ENCODE data around the gene TGIF1. TPM values are rescaled to one million over a fixed set of nuclear protein-coding genes. Genes with fewer than 3 reads are reported as not detected.
A peak's percentile ranks its signal among the peaks of the same experiment; 100 is the strongest.

Gene TGIF1
- total RNA-seq, 1 donor from 2014 or later, result 261 TPM

DNA sequence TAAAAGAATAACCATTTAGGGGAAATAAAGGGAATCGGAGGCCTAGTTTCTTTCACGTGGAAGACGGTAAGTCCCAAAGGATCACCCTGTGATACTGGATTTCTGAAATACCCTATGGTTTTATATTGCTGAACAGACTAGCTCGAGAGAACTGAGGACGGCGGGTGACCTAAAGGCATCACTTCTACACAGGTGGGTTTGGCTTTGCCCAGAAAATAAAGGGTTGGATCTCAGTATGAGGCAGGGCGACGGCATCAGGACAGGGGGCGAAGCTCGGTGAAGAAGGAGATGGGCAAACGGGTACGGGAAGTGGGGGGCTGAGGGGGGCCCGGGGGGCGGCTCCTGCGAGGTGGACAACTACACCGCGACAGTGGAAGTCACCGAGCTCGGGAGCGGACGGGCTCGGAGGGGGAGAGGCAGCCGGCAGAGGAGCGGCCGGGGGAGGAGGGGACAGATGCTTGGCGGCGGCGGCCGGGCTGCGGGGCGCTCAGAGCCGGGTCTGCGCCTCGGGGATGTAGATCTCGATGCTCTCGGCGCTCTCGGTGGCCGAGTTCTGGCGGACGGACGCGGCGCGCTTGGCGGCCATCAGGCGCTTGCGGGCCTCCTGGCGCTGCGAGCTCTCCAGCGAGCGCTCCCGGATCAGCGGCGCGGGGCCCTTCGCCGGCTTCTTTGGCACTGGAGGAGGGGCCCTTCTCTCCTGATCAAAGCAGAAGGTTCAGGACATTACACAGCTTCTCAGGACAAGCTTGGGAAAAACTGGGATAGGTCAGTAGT lies 48.9 kb downstream of the TGIF1 start:
- Histone ChIP-seq H3K9ac (no peak overlapping the region), H3K4me2 (peak overlapping the region; percentile 89), H3K79me2 (ENCODE audit: low read depth) (no peaks in the 10 kb centered on the region), H3K4me3 (peak overlapping the region; percentile 50), H3K27me3 (peaks cover 28% of the 10 kb centered on the region), H3K36me3 (no peaks in the 10 kb centered on the region), H4K20me1 (ENCODE audit: low read depth) (no peaks in the 10 kb centered on the region), H3K9me3 (ENCODE audit: low read depth) (no peaks in the 10 kb centered on the region), H3K4me1 (peaks cover 28% of the 10 kb centered on the region), H2AFZ (replicated peaks) (peak overlapping the region; percentile 87), H3F3A (ENCODE audit: low read depth) (peaks cover 30% of the 10 kb centered on the region), H3K27ac (no peak overlapping the region)
- H3K36me3 Mint-ChIP-seq, result no peaks in the 10 kb centered on the region
- H3K4me3 Mint-ChIP-seq, result peak overlapping the region; percentile 86
- peak overlapping the region; percentile 16 for H3K27ac Mint-ChIP-seq
- H3K4me1 Mint-ChIP-seq, result peaks cover 28% of the 10 kb centered on the region
- peak; percentile 88 for DNase-seq (ENCODE audit: low spot score)
- peaks cover 8% of the 10 kb centered on the region for H3K27me3 Mint-ChIP-seq (ENCODE audit: insufficient read depth, low read depth)
- TF ChIP-seq EZH2phosphoT487 (IDR thresholded peaks at IDR 0.05) (peak; percentile 28), EZH2 (IDR thresholded peaks at IDR 0.05) (peak; percentile 49)
- TF ChIP-seq, protein P1, sequence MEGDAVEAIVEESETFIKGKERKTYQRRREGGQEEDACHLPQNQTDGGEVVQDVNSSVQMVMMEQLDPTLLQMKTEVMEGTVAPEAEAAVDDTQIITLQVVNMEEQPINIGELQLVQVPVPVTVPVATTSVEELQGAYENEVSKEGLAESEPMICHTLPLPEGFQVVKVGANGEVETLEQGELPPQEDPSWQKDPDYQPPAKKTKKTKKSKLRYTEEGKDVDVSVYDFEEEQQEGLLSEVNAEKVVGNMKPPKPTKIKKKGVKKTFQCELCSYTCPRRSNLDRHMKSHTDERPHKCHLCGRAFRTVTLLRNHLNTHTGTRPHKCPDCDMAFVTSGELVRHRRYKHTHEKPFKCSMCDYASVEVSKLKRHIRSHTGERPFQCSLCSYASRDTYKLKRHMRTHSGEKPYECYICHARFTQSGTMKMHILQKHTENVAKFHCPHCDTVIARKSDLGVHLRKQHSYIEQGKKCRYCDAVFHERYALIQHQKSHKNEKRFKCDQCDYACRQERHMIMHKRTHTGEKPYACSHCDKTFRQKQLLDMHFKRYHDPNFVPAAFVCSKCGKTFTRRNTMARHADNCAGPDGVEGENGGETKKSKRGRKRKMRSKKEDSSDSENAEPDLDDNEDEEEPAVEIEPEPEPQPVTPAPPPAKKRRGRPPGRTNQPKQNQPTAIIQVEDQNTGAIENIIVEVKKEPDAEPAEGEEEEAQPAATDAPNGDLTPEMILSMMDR (IDR thresholded peaks at IDR 0.05), result no peak
- H3K9me3 Mint-ChIP-seq, result no peaks in the 10 kb centered on the region

GRCh38 chr18:3499501-3499900 lies 49.5 kb downstream of the TGIF1 start:
- Mint-ChIP-seq H3K4me3 (peak overlapping the region; percentile 86), H3K27ac (no peak overlapping the region), H3K27me3 (ENCODE audit: insufficient read depth, low read depth) (peaks cover 8% of the 10 kb centered on the region), H3K4me1 (peaks cover 24% of the 10 kb centered on the region), H3K9me3 (no peaks in the 10 kb centered on the region), H3K36me3 (no peaks in the 10 kb centered on the region)
- Histone ChIP-seq H2AFZ (replicated peaks) (peak overlapping the region; percentile 87), H3K36me3 (no peaks in the 10 kb centered on the region), H3K27me3 (peaks cover 28% of the 10 kb centered on the region), H4K20me1 (ENCODE audit: low read depth) (no peaks in the 10 kb centered on the region), H3K9me3 (ENCODE audit: low read depth) (no peaks in the 10 kb centered on the region), H3K4me2 (peak overlapping the region; percentile 89), H3K4me3 (peak overlapping the region; percentile 50), H3K9ac (no peak overlapping the region), H3K79me2 (ENCODE audit: low read depth) (no peaks in the 10 kb centered on the region), H3F3A (ENCODE audit: low read depth) (peaks cover 30% of the 10 kb centered on the region), H3K27ac (no peak overlapping the region), H3K4me1 (peaks cover 22% of the 10 kb centered on the region)
- peak; percentile 58 for DNase-seq (ENCODE audit: low spot score)
- TF ChIP-seq EZH2phosphoT487 (IDR thresholded peaks at IDR 0.05) (no peak), EZH2 (IDR thresholded peaks at IDR 0.05) (no peak)
- TF ChIP-seq, protein P1 (IDR thresholded peaks at IDR 0.05), result no peak

DNA sequence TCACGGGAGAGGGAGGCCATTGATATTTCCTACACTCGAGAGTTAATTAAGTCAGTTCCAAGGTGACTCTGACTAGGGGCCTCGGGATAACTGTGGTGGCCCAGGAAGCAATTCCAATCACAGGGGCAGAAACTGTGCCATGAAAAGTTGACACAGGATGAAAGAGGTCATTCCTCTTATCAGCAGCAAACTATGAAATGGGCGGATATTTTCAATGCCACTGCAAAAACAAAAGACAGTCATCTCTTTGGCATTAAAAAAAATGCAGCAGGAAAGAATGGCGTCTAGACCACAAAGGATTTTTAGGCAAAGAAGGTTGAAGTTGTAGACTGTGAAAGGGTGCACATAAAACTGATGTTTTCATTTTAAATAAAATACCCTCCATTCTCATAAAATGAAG lies 50.0 kb downstream of the TGIF1 start:
- peaks cover 28% of the 10 kb centered on the region for H3K27me3 ChIP-seq
- peak overlapping the region; percentile 89 for H3K4me2 ChIP-seq
- H4K20me1 ChIP-seq (ENCODE audit: low read depth), result no peaks in the 10 kb centered on the region
- peaks cover 20% of the 10 kb centered on the region for H3K4me1 ChIP-seq
- no peaks in the 10 kb centered on the region for H3K9me3 Mint-ChIP-seq
- no peaks in the 10 kb centered on the region for H3K36me3 Mint-ChIP-seq
- TF ChIP-seq, protein P1 (IDR thresholded peaks at IDR 0.05), result no peak
- TF ChIP-seq EZH2 (IDR thresholded peaks at IDR 0.05) (no peak), EZH2phosphoT487 (IDR thresholded peaks at IDR 0.05) (no peak)
- no peak overlapping the region for H2AFZ ChIP-seq (replicated peaks)
- H3K27ac Mint-ChIP-seq, result no peak overlapping the region
- H3K9ac ChIP-seq, result no peak overlapping the region
- no peak overlapping the region for H3K27ac ChIP-seq
- H3K4me3 ChIP-seq, result peak overlapping the region; percentile 50
- peaks cover 8% of the 10 kb centered on the region for H3K27me3 Mint-ChIP-seq (ENCODE audit: insufficient read depth, low read depth)
- H3F3A ChIP-seq (ENCODE audit: low read depth), result peaks cover 30% of the 10 kb centered on the region
- H3K4me1 Mint-ChIP-seq, result peaks cover 24% of the 10 kb centered on the region
- no peaks in the 10 kb centered on the region for H3K9me3 ChIP-seq (ENCODE audit: low read depth)
- H3K4me3 Mint-ChIP-seq, result peak overlapping the region; percentile 86
- H3K36me3 ChIP-seq, result no peaks in the 10 kb centered on the region
- DNase-seq (ENCODE audit: low spot score), result no peak
- no peaks in the 10 kb centered on the region for H3K79me2 ChIP-seq (ENCODE audit: low read depth)
